ENCODE measurements around the gene SPATA16.

DNA sequence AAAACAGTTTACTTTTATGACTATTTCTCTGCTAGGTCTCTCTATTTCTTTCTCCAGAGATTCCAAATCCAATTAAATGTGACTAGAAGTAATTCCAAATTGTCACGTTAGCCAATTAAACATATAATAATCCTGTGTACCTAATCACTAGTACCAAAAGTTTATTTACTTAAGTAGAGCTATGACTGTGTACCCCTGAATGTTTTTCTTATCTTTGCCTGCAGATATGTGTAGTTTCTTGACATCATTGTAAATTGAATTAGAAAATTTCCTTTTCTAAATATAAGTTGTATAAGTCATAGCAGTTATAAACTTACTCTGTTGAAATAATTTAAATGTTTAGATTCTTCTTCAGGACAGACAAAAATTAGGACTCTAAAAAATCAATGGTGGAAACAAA, 163.3 kb downstream of the SPATA16 start:
- TF ChIP-seq BACH2 (CRISPR knock-in tag; IDR thresholded peaks at IDR 0.05; ENCODE audit: borderline replicate concordance) (no peak), ZNF70 (CRISPR knock-in tag; IDR thresholded peaks at IDR 0.05) (no peak), ZC3H10 (CRISPR knock-in tag; IDR thresholded peaks at IDR 0.05) (no peak), GLIS3 (CRISPR knock-in tag; IDR thresholded peaks at IDR 0.05) (no peak), RARB (CRISPR knock-in tag; IDR thresholded peaks at IDR 0.05) (no peak), PATZ1 (CRISPR knock-in tag; IDR thresholded peaks at IDR 0.05; ENCODE audit: borderline replicate concordance) (no peak), PPARA (CRISPR knock-in tag; IDR thresholded peaks at IDR 0.05; ENCODE audit: borderline replicate concordance) (no peak), ZNF8 (CRISPR knock-in tag; IDR thresholded peaks at IDR 0.05) (no peak), ZNF565 (CRISPR knock-in tag; conservative IDR thresholded peaks at IDR 0.05; ENCODE audit: low read depth) (no peak), CSDC2 (CRISPR knock-in tag; IDR thresholded peaks at IDR 0.05) (no peak), ZFP30 (CRISPR knock-in tag; IDR thresholded peaks at IDR 0.05) (no peak)
- TF ChIP-seq, protein P1, sequence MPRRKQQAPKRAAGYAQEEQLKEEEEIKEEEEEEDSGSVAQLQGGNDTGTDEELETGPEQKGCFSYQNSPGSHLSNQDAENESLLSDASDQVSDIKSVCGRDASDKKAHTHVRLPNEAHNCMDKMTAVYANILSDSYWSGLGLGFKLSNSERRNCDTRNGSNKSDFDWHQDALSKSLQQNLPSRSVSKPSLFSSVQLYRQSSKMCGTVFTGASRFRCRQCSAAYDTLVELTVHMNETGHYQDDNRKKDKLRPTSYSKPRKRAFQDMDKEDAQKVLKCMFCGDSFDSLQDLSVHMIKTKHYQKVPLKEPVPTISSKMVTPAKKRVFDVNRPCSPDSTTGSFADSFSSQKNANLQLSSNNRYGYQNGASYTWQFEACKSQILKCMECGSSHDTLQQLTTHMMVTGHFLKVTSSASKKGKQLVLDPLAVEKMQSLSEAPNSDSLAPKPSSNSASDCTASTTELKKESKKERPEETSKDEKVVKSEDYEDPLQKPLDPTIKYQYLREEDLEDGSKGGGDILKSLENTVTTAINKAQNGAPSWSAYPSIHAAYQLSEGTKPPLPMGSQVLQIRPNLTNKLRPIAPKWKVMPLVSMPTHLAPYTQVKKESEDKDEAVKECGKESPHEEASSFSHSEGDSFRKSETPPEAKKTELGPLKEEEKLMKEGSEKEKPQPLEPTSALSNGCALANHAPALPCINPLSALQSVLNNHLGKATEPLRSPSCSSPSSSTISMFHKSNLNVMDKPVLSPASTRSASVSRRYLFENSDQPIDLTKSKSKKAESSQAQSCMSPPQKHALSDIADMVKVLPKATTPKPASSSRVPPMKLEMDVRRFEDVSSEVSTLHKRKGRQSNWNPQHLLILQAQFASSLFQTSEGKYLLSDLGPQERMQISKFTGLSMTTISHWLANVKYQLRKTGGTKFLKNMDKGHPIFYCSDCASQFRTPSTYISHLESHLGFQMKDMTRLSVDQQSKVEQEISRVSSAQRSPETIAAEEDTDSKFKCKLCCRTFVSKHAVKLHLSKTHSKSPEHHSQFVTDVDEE (CRISPR knock-in tag; IDR thresholded peaks at IDR 0.05) = no peak

Measured in SK-N-SH treated with all-trans-retinoic acid at 6 μM for 48 hours (cell line).